Measurements from ENCODE around the gene NIP7.

GRCh38 chr16:69384974-69385373 lies 45.4 kb downstream of the NIP7 start:
- TF ChIP-seq REST (IDR thresholded peaks at IDR 0.05; ENCODE audit: low read depth) (no peak), ATF3 (IDR thresholded peaks at IDR 0.05) (no peak), POLR2A (IDR thresholded peaks at IDR 0.05; ENCODE audit: borderline replicate concordance, extremely low read depth, insufficient read depth, insufficient read length) (no peak), POLR2AphosphoS5 (IDR thresholded peaks at IDR 0.05; ENCODE audit: low read depth, low read length) (no peak), CEBPB (IDR thresholded peaks at IDR 0.05; ENCODE audit: low read depth) (no peak), CTCF (IDR thresholded peaks at IDR 0.05 in 2 of 3, conservative IDR thresholded peaks at IDR 0.05 in 1 of 3; ENCODE audit: borderline replicate concordance in 1 of 3, insufficient read depth in 1 of 3, low read depth in 2 of 3, low read length in 2 of 3) (no peak), EZH2 (IDR thresholded peaks at IDR 0.05) (no peak), YY1 (IDR thresholded peaks at IDR 0.05; ENCODE audit: extremely low read depth, insufficient replicate concordance, low read depth, low read length) (no peak), JUND (IDR thresholded peaks at IDR 0.05) (no peak), RAD21 (IDR thresholded peaks at IDR 0.05; ENCODE audit: low read depth) (no peak), ELF1 (IDR thresholded peaks at IDR 0.05; ENCODE audit: borderline replicate concordance, low read depth) (no peak), EGR1 (IDR thresholded peaks at IDR 0.05; ENCODE audit: low read depth) (no peak), SIN3A (IDR thresholded peaks at IDR 0.05; ENCODE audit: low read depth) (no peak)

Data from HCT116 (cell line).